Dedifferentiated amniotic fluid mesenchymal stem cell (primary cell): ENCODE data around the gene HMG20A.

Experiments
- DNase-seq: peaks from one replicate; pipeline ENCODE4 v3.0.0-alpha.2; 2016; ENCODE audit errors: extremely low spot score

Gene HMG20A

GRCh38 chr15:77476995-77477394 lies 56.3 kb downstream of the HMG20A start:
- no peak for DNase-seq

- no peak for DNase-seq
Measured at GRCh38 chr15:77478051-77478450, 57.4 kb downstream of the HMG20A start.

- no peak for DNase-seq
Measured at GRCh38 chr15:77479015-77479414, 58.3 kb downstream of the HMG20A start.

- no peak for DNase-seq
Measured at GRCh38 chr15:77480859-77481633, 60.4 kb downstream of the HMG20A start.

GRCh38 chr15:77481670-77482069 lies 61.0 kb downstream of the HMG20A start:
- DNase-seq = no peak

GRCh38 chr15:77482570-77482969 lies 61.9 kb downstream of the HMG20A start:
- peak; percentile 77 for DNase-seq

GRCh38 chr15:77483425-77484140 lies 62.9 kb downstream of the HMG20A start:
- DNase-seq = no peak

GRCh38 chr15:77484994-77485393 lies 64.3 kb downstream of the HMG20A start:
- no peak for DNase-seq

GRCh38 chr15:77486542-77487468 lies 66.1 kb downstream of the HMG20A start:
- no peak for DNase-seq

- no peak for DNase-seq
Measured at GRCh38 chr15:77487469-77487842, 66.8 kb downstream of the HMG20A start.

GRCh38 chr15:77487888-77488287 lies 67.2 kb downstream of the HMG20A start:
- no peak for DNase-seq

- DNase-seq = no peak
Measured at GRCh38 chr15:77489647-77490046, 69.0 kb downstream of the HMG20A start.

- no peak for DNase-seq
Measured at GRCh38 chr15:77493324-77493907, 72.7 kb downstream of the HMG20A start.

GRCh38 chr15:77494073-77494867 lies 73.6 kb downstream of the HMG20A start:
- no peak for DNase-seq

GRCh38 chr15:77494964-77495363 lies 74.3 kb downstream of the HMG20A start:
- no peak for DNase-seq

- DNase-seq = peak; percentile 33
Measured at GRCh38 chr15:77495838-77496596, 75.3 kb downstream of the HMG20A start.

- DNase-seq = peak; percentile 98
Measured at GRCh38 chr15:77496715-77497109, 76.0 kb downstream of the HMG20A start.

GRCh38 chr15:77497110-77497737 lies 76.5 kb downstream of the HMG20A start:
- DNase-seq = peak; percentile 77

GRCh38 chr15:77497942-77498361 lies 77.3 kb downstream of the HMG20A start:
- DNase-seq = no peak
